A549 (cell line): ENCODE data around the gene CMYA5. TPM values are rescaled to one million over a fixed set of nuclear protein-coding genes. Genes with fewer than 3 reads are reported as not detected.

Source experiments
- ATAC-seq, 2 experiments: fragments of 200-7000 bp in 1 of 2; fragments of >200 bp in 1 of 2; cut with Nextera tagmentation in 1 of 2; cut with Tn5 transposase in 1 of 2; 3 replicates each; pipeline versions ENCODE4 v1.8.0 to v1.9.1; 2018 to 2020; ENCODE audit warnings: mild to moderate bottlenecking in 1 of 2, moderate library complexity in 1 of 2
- CTCF ChIA-PET: fragments of 300-600 bp; sonication (Branson Sonifier 250); formaldehyde crosslinking; extraction: SDS; loops from one replicate; lab custom pipeline; 2021; ENCODE audit warnings: antibody characterized with exemption, inconsistent platforms; lab: Yijun Ruan, JAX
- POLR2A ChIA-PET: fragments of 350-600 bp; formaldehyde crosslinking; extraction: SDS; loops from one replicate; lab custom pipeline; 2021; ENCODE audit warnings: antibody characterized with exemption, inconsistent platforms; lab: Yijun Ruan, JAX
- DNase-seq, 2 experiments: peaks; one replicate each; pipeline versions ENCODE4 v3.0.0 to v3.0.0-alpha.2; 2011 to 2016; ENCODE audit warnings: low read depth in 1 of 2, low spot score in 1 of 2
- FAIRE-seq: peaks from 2 replicates; lab custom pipeline; 2011; peaks lifted over from hg19 to GRCh38; lab: Jason Lieb, UNC
- H3K27ac ChIP-seq, 2 experiments: fragments of >200 bp; sonication (Bioruptor Twin); formaldehyde crosslinking; 3 replicates each; pipeline ENCODE4 v1.5.1; 2016 to 2017
- H3K4me1 ChIP-seq: fragments of >200 bp; sonication (Bioruptor Twin); formaldehyde crosslinking; 3 replicates; pipeline ENCODE4 v1.6.1; 2016
- H3K4me2 ChIP-seq: fragments of >200 bp; sonication (Bioruptor Twin); formaldehyde crosslinking; 3 replicates; pipeline ENCODE4 v1.6.1; 2016
- H3K4me3 ChIP-seq: fragments of >200 bp; sonication (Bioruptor Twin); formaldehyde crosslinking; 3 replicates; pipeline ENCODE4 v1.5.1; 2016
- H3K9me3 ChIP-seq: fragments of >200 bp; sonication (Bioruptor Twin); formaldehyde crosslinking; 3 replicates; pipeline ENCODE4 v1.6.1; 2016
- BHLHE40 ChIP-seq: IDR thresholded peaks from 2 replicates; pipeline ENCODE4 v1.6.1; 2012; ENCODE audit warnings: low read depth, low read length, inconsistent platforms
- CBX8 ChIP-seq: fragments of 200-600 bp; sonication (generic); IDR thresholded peaks from 2 replicates; pipeline ENCODE4 v1.6.1; 2016
- CTCF ChIP-seq: fragments of >200 bp; sonication (Bioruptor Twin); formaldehyde crosslinking; IDR thresholded peaks from 3 replicates; pipeline ENCODE4 v1.5.1; 2016
- EHF ChIP-seq: fragments of 250-450 bp; sonication (Bioruptor Pico); IDR thresholded peaks from 2 replicates; pipeline ENCODE4 v1.5.0; 2020; ENCODE audit warnings: mild to moderate bottlenecking
- ESRRA ChIP-seq: fragments of 150-350 bp; IDR thresholded peaks from 2 replicates; pipeline ENCODE4 v1.6.1; 2014; ENCODE audit warnings: mild to moderate bottlenecking, low read length, borderline replicate concordance
- FOSB ChIP-seq: fragments of 250-450 bp; sonication (Bioruptor Pico); IDR thresholded peaks from 2 replicates; pipeline ENCODE4 v1.5.0; 2020; ENCODE audit warnings: mild to moderate bottlenecking, moderate library complexity
- FOSL2 ChIP-seq, 2 experiments: fragments of 450-650 bp in 1 of 2; fragments of >200 bp in 1 of 2; sonication (Bioruptor Twin) in 1 of 2; formaldehyde crosslinking; IDR thresholded peaks; 2 replicates each; pipeline versions ENCODE4 v1.5.0 to v1.6.1; 2016 to 2020; ENCODE audit warnings: mild to moderate bottlenecking in 1 of 2, moderate library complexity in 1 of 2
- GATA3 ChIP-seq: IDR thresholded peaks from 2 replicates; pipeline ENCODE4 v1.6.1; 2012; ENCODE audit warnings: borderline replicate concordance
- HDAC2 ChIP-seq: fragments of 200-600 bp; sonication (generic); IDR thresholded peaks from 2 replicates; pipeline ENCODE4 v1.6.1; 2016
- HES2 ChIP-seq: fragments of >200 bp; sonication (Bioruptor Twin); formaldehyde crosslinking; IDR thresholded peaks from 2 replicates; pipeline ENCODE4 v1.6.1; 2016
- HEYL ChIP-seq: fragments of 250-450 bp; sonication (Bioruptor Pico); IDR thresholded peaks from 2 replicates; pipeline ENCODE4 v1.8.0; 2021; ENCODE audit warnings: mild to moderate bottlenecking, moderate library complexity
- HOXA7 ChIP-seq: fragments of 250-450 bp; sonication (Bioruptor Pico); IDR thresholded peaks from 2 replicates; pipeline ENCODE4 v1.5.0; 2020; ENCODE audit warnings: mild to moderate bottlenecking, moderate library complexity
- JUNB ChIP-seq: fragments of >200 bp; sonication (Bioruptor Twin); formaldehyde crosslinking; IDR thresholded peaks from 2 replicates; pipeline ENCODE4 v1.6.1; 2016
- MAZ ChIP-seq: fragments of 150-350 bp; IDR thresholded peaks from 2 replicates; pipeline ENCODE4 v1.6.1; 2014; ENCODE audit warnings: antibody characterized with exemption, low read depth, low read length, borderline replicate concordance
- MYC ChIP-seq: IDR thresholded peaks from 2 replicates; pipeline ENCODE4 v1.6.1; 2012; ENCODE audit warnings: mild to moderate bottlenecking, inconsistent platforms, low read length, improper control_type of control experiment, borderline replicate concordance
- NFE2L2 ChIP-seq: fragments of 150-350 bp; conservative IDR thresholded peaks from 2 replicates; pipeline ENCODE4 v1.6.1; 2014; ENCODE audit warnings: low read length
- NPAS2 ChIP-seq: fragments of 250-450 bp; sonication (Bioruptor Pico); IDR thresholded peaks from 2 replicates; pipeline ENCODE4 v1.8.0; 2022; ENCODE audit warnings: mild to moderate bottlenecking, moderate library complexity, borderline replicate concordance
- NR3C1 ChIP-seq: fragments of >200 bp; sonication (Bioruptor Twin); formaldehyde crosslinking; IDR thresholded peaks from 3 replicates; pipeline ENCODE4 v1.6.1; 2017
- RCOR1 ChIP-seq: fragments of 150-350 bp; IDR thresholded peaks from 2 replicates; pipeline ENCODE4 v1.6.1; 2014; ENCODE audit warnings: antibody characterized with exemption, low read length, low read depth
- REST ChIP-seq: fragments of 200-600 bp; sonication (generic); IDR thresholded peaks from 2 replicates; pipeline ENCODE4 v1.6.1; 2016; ENCODE audit warnings: antibody characterized with exemption, mild to moderate bottlenecking, moderate library complexity
- RFX5 ChIP-seq: fragments of 450-650 bp; IDR thresholded peaks from 2 replicates; pipeline ENCODE4 v1.7.1; 2014; ENCODE audit warnings: antibody characterized with exemption, mild to moderate bottlenecking, moderate library complexity
- SREBF2 ChIP-seq: fragments of 450-650 bp; IDR thresholded peaks from 2 replicates; pipeline ENCODE4 v1.6.1; 2014; ENCODE audit warnings: mild to moderate bottlenecking, moderate library complexity
- TFCP2L1 ChIP-seq: fragments of 250-450 bp; sonication (Bioruptor Pico); IDR thresholded peaks from 2 replicates; pipeline ENCODE4 v1.5.0; 2021; ENCODE audit warnings: mild to moderate bottlenecking
- TP53 ChIP-seq: fragments of 250-450 bp; sonication (Bioruptor Pico); IDR thresholded peaks from 2 replicates; pipeline ENCODE4 v1.5.0; 2021; ENCODE audit warnings: mild to moderate bottlenecking, moderate library complexity
- USF2 ChIP-seq: fragments of 450-650 bp; IDR thresholded peaks from 2 replicates; pipeline ENCODE4 v1.6.1; 2014; ENCODE audit warnings: antibody characterized with exemption
- ZFP36 ChIP-seq: fragments of 450-650 bp; IDR thresholded peaks from 2 replicates; pipeline ENCODE4 v1.6.1; 2014; ENCODE audit warnings: borderline replicate concordance; ENCODE audit not compliant: partially characterized antibody
- WGBS: methylation state at CpG from one replicate; pipeline ENCODE4 v1.1.6; 2017; ENCODE audit errors: missing lambda C conversion rate; 5-methylcytosine and 5-hydroxymethylcytosine counted together
- polyA plus RNA-seq, 4 experiments: library from polyadenylated mRNA; depleted of rRNA in 3 of 4; stranded (reverse); fragments of >200 nt; fragmentation: RNase III in 1 of 4; extraction: RNeasy Plus Mini Kit Qiagen cat#74134 plus additional on column Dnase treatment in 1 of 4; gene quantifications; 2 replicates in 3 of 4; 3 replicates in 1 of 4; pipeline ENCODE4 v1.2.3, GENCODE V29; 2011 to 2017
- TF ChIP-seq, protein P1 (sequence below): IDR thresholded peaks from 2 replicates; pipeline ENCODE4 v1.6.1; 2012
- TF ChIP-seq, protein P2 (sequence below): fragments of >200 bp; sonication (Bioruptor Twin); formaldehyde crosslinking; IDR thresholded peaks from 3 replicates; pipeline ENCODE4 v1.6.1; 2016
- TF ChIP-seq, protein P3 (sequence below): IDR thresholded peaks from 2 replicates; pipeline ENCODE4 v1.6.1; 2012

Gene CMYA5
- polyA plus RNA-seq, 2 of the 4 experiments (the other 2 are of a cell fraction): 0.10 to 0.61 TPM

- H3K4me3 ChIP-seq: no peak overlapping the region
- CTCF ChIA-PET: interaction anchor here (1.2 to 2.8 kb wide), 2 partner anchors 11 to 13 kb away, joined by 4 to 7 read pairs; no protein-coding TSS in a partner anchor
- no peak for ATAC-seq
- FAIRE-seq: no peak
- no peak for DNase-seq
- no peaks in the 10 kb centered on the region for H3K9me3 ChIP-seq
- no peak for TF ChIP-seq TFCP2L1 (CRISPR knock-in tag)
- TF ChIP-seq ESRRA: no peak
- no peak for TF ChIP-seq TP53
- no peak for TF ChIP-seq NFE2L2
- TF ChIP-seq NPAS2 (CRISPR knock-in tag): no peak
- TF ChIP-seq HOXA7 (CRISPR knock-in tag): no peak
- TF ChIP-seq MYC: no peak
- TF ChIP-seq GATA3: no peak
- TF ChIP-seq, protein P1, sequence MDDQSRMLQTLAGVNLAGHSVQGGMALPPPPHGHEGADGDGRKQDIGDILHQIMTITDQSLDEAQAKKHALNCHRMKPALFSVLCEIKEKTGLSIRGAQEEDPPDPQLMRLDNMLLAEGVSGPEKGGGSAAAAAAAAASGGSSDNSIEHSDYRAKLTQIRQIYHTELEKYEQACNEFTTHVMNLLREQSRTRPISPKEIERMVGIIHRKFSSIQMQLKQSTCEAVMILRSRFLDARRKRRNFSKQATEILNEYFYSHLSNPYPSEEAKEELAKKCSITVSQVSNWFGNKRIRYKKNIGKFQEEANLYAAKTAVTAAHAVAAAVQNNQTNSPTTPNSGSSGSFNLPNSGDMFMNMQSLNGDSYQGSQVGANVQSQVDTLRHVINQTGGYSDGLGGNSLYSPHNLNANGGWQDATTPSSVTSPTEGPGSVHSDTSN: no peak
- no peak for TF ChIP-seq NR3C1
- no peak for TF ChIP-seq SREBF2
- TF ChIP-seq, protein P2, sequence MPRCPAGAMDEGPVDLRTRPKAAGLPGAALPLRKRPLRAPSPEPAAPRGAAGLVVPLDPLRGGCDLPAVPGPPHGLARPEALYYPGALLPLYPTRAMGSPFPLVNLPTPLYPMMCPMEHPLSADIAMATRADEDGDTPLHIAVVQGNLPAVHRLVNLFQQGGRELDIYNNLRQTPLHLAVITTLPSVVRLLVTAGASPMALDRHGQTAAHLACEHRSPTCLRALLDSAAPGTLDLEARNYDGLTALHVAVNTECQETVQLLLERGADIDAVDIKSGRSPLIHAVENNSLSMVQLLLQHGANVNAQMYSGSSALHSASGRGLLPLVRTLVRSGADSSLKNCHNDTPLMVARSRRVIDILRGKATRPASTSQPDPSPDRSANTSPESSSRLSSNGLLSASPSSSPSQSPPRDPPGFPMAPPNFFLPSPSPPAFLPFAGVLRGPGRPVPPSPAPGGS: no peak
- TF ChIP-seq BHLHE40: no peak
- no peak for TF ChIP-seq HEYL (CRISPR knock-in tag)
- TF ChIP-seq CBX8: no peak
- no peak for TF ChIP-seq FOSB (CRISPR knock-in tag)
- no peak for TF ChIP-seq FOSL2 (IDR thresholded peaks at IDR 0.05)
- TF ChIP-seq FOSL2 (CRISPR knock-in tag; IDR thresholded peaks at IDR 0.05): no peak
- TF ChIP-seq HDAC2: no peak
- H3K4me1 ChIP-seq: no peaks in the 10 kb centered on the region
- no peak overlapping the region for H3K27ac ChIP-seq
- POLR2A ChIA-PET: no interaction called here
- 57% methylated on average over 7 of the region's 7 CpGs for WGBS
- no peak overlapping the region for H3K4me2 ChIP-seq
Observed at GRCh38 chr5:79845448-79846197, 156.0 kb downstream of the CMYA5 start.

DNA sequence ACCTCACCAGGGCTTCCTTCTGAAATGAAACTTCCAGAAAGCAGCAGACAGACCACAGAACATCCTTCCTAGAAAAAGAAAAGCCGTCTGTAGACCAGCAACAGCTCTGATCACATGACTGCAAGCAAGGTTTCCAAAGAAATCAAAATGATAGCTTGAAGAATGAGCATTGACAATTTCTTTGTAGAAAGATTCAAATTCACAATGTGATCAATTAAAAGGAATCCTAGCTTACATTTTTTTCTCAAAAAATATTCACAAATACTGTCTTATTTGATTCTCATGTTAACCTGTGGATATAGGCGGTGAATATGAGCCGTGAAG is 156.5 kb downstream of the CMYA5 start:
- no peak overlapping the region for H3K27ac ChIP-seq
- DNase-seq (no peak), ATAC-seq (no peak), FAIRE-seq (no peak)
- 52% methylated on average over 3 of the region's 3 CpGs for WGBS
- ChIA-PET CTCF (interaction anchor here (2.8 kb wide), 1 partner anchor 12 kb away, joined by 7 read pairs; no protein-coding TSS in a partner anchor), POLR2A (no interaction called here)
- no peak overlapping the region for H3K4me3 ChIP-seq
- H3K4me2 ChIP-seq: no peak overlapping the region
- no peaks in the 10 kb centered on the region for H3K4me1 ChIP-seq
- no peaks in the 10 kb centered on the region for H3K9me3 ChIP-seq
- TF ChIP-seq ESRRA (no peak), RFX5 (no peak), REST (no peak), EHF (CRISPR knock-in tag) (no peak), FOSB (CRISPR knock-in tag) (no peak), HES2 (no peak), CTCF (no peak), SREBF2 (no peak), ZFP36 (no peak), USF2 (no peak), BHLHE40 (no peak), RCOR1 (no peak), JUNB (no peak), MAZ (no peak), NPAS2 (CRISPR knock-in tag) (no peak)
- TF ChIP-seq, protein P3, sequence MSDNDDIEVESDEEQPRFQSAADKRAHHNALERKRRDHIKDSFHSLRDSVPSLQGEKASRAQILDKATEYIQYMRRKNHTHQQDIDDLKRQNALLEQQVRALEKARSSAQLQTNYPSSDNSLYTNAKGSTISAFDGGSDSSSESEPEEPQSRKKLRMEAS: no peak
